ENCODE data around the gene SH3BP1.

SH3BP1 gene

GRCh38 chr22:37627545-37627944, 11.9 kb upstream of the SH3BP1 start:
- Histone ChIP-seq H3K27me3 (replicated peaks; ENCODE audit: control insufficient read depth, insufficient read depth, low read length) (no peaks in the 10 kb centered on the region), H3K4me3 (replicated peaks; ENCODE audit: low read depth, low read length) (no peak overlapping the region), H3K36me3 (ENCODE audit: control insufficient read depth, insufficient read depth, low read length) (peaks cover 42% of the 10 kb centered on the region)
- TF ChIP-seq CTCF (IDR thresholded peaks at IDR 0.05; ENCODE audit: insufficient read depth, low read length, poor library complexity, severe bottlenecking) = no peak
- DNase-seq (ENCODE audit: extremely low read depth, insufficient read length) = no peak

GRCh38 chr22:37628830-37629229, 10.6 kb upstream of the SH3BP1 start:
- no peak for TF ChIP-seq CTCF (IDR thresholded peaks at IDR 0.05; ENCODE audit: insufficient read depth, low read length, poor library complexity, severe bottlenecking)
- Histone ChIP-seq H3K4me3 (replicated peaks; ENCODE audit: low read depth, low read length) (no peak overlapping the region), H3K36me3 (ENCODE audit: control insufficient read depth, insufficient read depth, low read length) (peaks cover 35% of the 10 kb centered on the region), H3K27me3 (replicated peaks; ENCODE audit: control insufficient read depth, insufficient read depth, low read length) (no peaks in the 10 kb centered on the region)
- no peak for DNase-seq (ENCODE audit: extremely low read depth, insufficient read length)

- Histone ChIP-seq H3K27me3 (replicated peaks; ENCODE audit: control insufficient read depth, insufficient read depth, low read length) (no peaks in the 10 kb centered on the region), H3K36me3 (ENCODE audit: control insufficient read depth, insufficient read depth, low read length) (peaks cover 26% of the 10 kb centered on the region), H3K4me3 (replicated peaks; ENCODE audit: low read depth, low read length) (no peak overlapping the region)
- DNase-seq (ENCODE audit: extremely low read depth, insufficient read length) = no peak
- TF ChIP-seq CTCF (IDR thresholded peaks at IDR 0.05; ENCODE audit: insufficient read depth, low read length, poor library complexity, severe bottlenecking) = no peak
Observed at GRCh38 chr22:37629928-37630327, 9.5 kb upstream of the SH3BP1 start.

- Histone ChIP-seq H3K36me3 (ENCODE audit: control insufficient read depth, insufficient read depth, low read length) (peaks cover 21% of the 10 kb centered on the region), H3K27me3 (replicated peaks; ENCODE audit: control insufficient read depth, insufficient read depth, low read length) (no peaks in the 10 kb centered on the region), H3K4me3 (replicated peaks; ENCODE audit: low read depth, low read length) (no peak overlapping the region)
- TF ChIP-seq CTCF (IDR thresholded peaks at IDR 0.05; ENCODE audit: insufficient read depth, low read length, poor library complexity, severe bottlenecking) = no peak
- DNase-seq (ENCODE audit: extremely low read depth, insufficient read length) = no peak
Observed at GRCh38 chr22:37630839-37631435, 8.5 kb upstream of the SH3BP1 start.

- peaks cover 21% of the 10 kb centered on the region for H3K36me3 ChIP-seq (ENCODE audit: control insufficient read depth, insufficient read depth, low read length)
- no peak for DNase-seq (ENCODE audit: extremely low read depth, insufficient read length)
- H3K4me3 ChIP-seq (replicated peaks; ENCODE audit: low read depth, low read length) = no peak overlapping the region
- no peak for TF ChIP-seq CTCF (IDR thresholded peaks at IDR 0.05; ENCODE audit: insufficient read depth, low read length, poor library complexity, severe bottlenecking)
- H3K27me3 ChIP-seq (replicated peaks; ENCODE audit: control insufficient read depth, insufficient read depth, low read length) = no peaks in the 10 kb centered on the region
Observed at GRCh38 chr22:37631448-37632173, 7.9 kb upstream of the SH3BP1 start.
